ENCODE measurements around the gene RNFT2.

RNFT2 gene

GRCh38 chr12:116818948-116819832, 81.1 kb downstream of the RNFT2 start:
- Histone ChIP-seq H3K27me3 (ENCODE audit: control insufficient read depth, insufficient read depth, low read length) (no peaks in the 10 kb centered on the region), H3K27ac (ENCODE audit: low read length) (peak overlapping the region; percentile 86), H3K9ac (ENCODE audit: low read length) (peak overlapping the region; percentile 98), H3K9me3 (ENCODE audit: control insufficient read depth, low read depth, low read length) (no peaks in the 10 kb centered on the region), H3K36me3 (ENCODE audit: control insufficient read depth, low read depth, low read length) (no peaks in the 10 kb centered on the region), H3K4me1 (ENCODE audit: control insufficient read depth, low read depth, low read length) (peaks cover 5% of the 10 kb centered on the region), H3K4me3 (ENCODE audit: low read length) (peak overlapping the region; percentile 94)

- peaks cover 5% of the 10 kb centered on the region for H3K4me1 ChIP-seq (ENCODE audit: control insufficient read depth, low read depth, low read length)
- H3K4me3 ChIP-seq (ENCODE audit: low read length), result no peak overlapping the region
- H3K36me3 ChIP-seq (ENCODE audit: control insufficient read depth, low read depth, low read length), result no peaks in the 10 kb centered on the region
- no peaks in the 10 kb centered on the region for H3K9me3 ChIP-seq (ENCODE audit: control insufficient read depth, low read depth, low read length)
- H3K27ac ChIP-seq (ENCODE audit: low read length), result no peak overlapping the region
- H3K27me3 ChIP-seq (ENCODE audit: control insufficient read depth, insufficient read depth, low read length), result no peaks in the 10 kb centered on the region
- no peak overlapping the region for H3K9ac ChIP-seq (ENCODE audit: low read length)
These were observed 82.0 kb downstream of the RNFT2 start for GRCh38 chr12:116820064-116820656.

- H3K9me3 ChIP-seq (ENCODE audit: control insufficient read depth, low read depth, low read length), result no peaks in the 10 kb centered on the region
- peaks cover 5% of the 10 kb centered on the region for H3K4me1 ChIP-seq (ENCODE audit: control insufficient read depth, low read depth, low read length)
- no peaks in the 10 kb centered on the region for H3K36me3 ChIP-seq (ENCODE audit: control insufficient read depth, low read depth, low read length)
- no peak overlapping the region for H3K27ac ChIP-seq (ENCODE audit: low read length)
- no peak overlapping the region for H3K4me3 ChIP-seq (ENCODE audit: low read length)
- H3K9ac ChIP-seq (ENCODE audit: low read length), result no peak overlapping the region
- no peaks in the 10 kb centered on the region for H3K27me3 ChIP-seq (ENCODE audit: control insufficient read depth, insufficient read depth, low read length)
These were observed 83.2 kb downstream of the RNFT2 start for GRCh38 chr12:116821291-116821690.

- Histone ChIP-seq H3K9me3 (ENCODE audit: control insufficient read depth, low read depth, low read length) (no peaks in the 10 kb centered on the region), H3K27ac (ENCODE audit: low read length) (no peak overlapping the region), H3K4me3 (ENCODE audit: low read length) (no peak overlapping the region), H3K4me1 (ENCODE audit: control insufficient read depth, low read depth, low read length) (no peaks in the 10 kb centered on the region), H3K36me3 (ENCODE audit: control insufficient read depth, low read depth, low read length) (no peaks in the 10 kb centered on the region), H3K27me3 (ENCODE audit: control insufficient read depth, insufficient read depth, low read length) (no peaks in the 10 kb centered on the region), H3K9ac (ENCODE audit: low read length) (no peak overlapping the region)
These were observed 89.3 kb downstream of the RNFT2 start for GRCh38 chr12:116827432-116827831.

- Histone ChIP-seq H3K9me3 (ENCODE audit: control insufficient read depth, low read depth, low read length) (no peaks in the 10 kb centered on the region), H3K27ac (ENCODE audit: low read length) (no peak overlapping the region), H3K4me1 (ENCODE audit: control insufficient read depth, low read depth, low read length) (no peaks in the 10 kb centered on the region), H3K27me3 (ENCODE audit: control insufficient read depth, insufficient read depth, low read length) (no peaks in the 10 kb centered on the region), H3K4me3 (ENCODE audit: low read length) (no peak overlapping the region), H3K36me3 (ENCODE audit: control insufficient read depth, low read depth, low read length) (peaks cover 3% of the 10 kb centered on the region), H3K9ac (ENCODE audit: low read length) (no peak overlapping the region)
These were observed 94.2 kb downstream of the RNFT2 start for GRCh38 chr12:116832353-116832752.

- no peaks in the 10 kb centered on the region for H3K9me3 ChIP-seq (ENCODE audit: control insufficient read depth, low read depth, low read length)
- no peak overlapping the region for H3K27ac ChIP-seq (ENCODE audit: low read length)
- no peak overlapping the region for H3K4me3 ChIP-seq (ENCODE audit: low read length)
- H3K36me3 ChIP-seq (ENCODE audit: control insufficient read depth, low read depth, low read length), result peaks cover 3% of the 10 kb centered on the region
- no peaks in the 10 kb centered on the region for H3K27me3 ChIP-seq (ENCODE audit: control insufficient read depth, insufficient read depth, low read length)
- no peaks in the 10 kb centered on the region for H3K4me1 ChIP-seq (ENCODE audit: control insufficient read depth, low read depth, low read length)
- H3K9ac ChIP-seq (ENCODE audit: low read length), result no peak overlapping the region
These were observed 95.4 kb downstream of the RNFT2 start for GRCh38 chr12:116833474-116833873.

- H3K4me1 ChIP-seq (ENCODE audit: control insufficient read depth, low read depth, low read length), result no peaks in the 10 kb centered on the region
- no peaks in the 10 kb centered on the region for H3K9me3 ChIP-seq (ENCODE audit: control insufficient read depth, low read depth, low read length)
- H3K27me3 ChIP-seq (ENCODE audit: control insufficient read depth, insufficient read depth, low read length), result no peaks in the 10 kb centered on the region
- H3K27ac ChIP-seq (ENCODE audit: low read length), result no peak overlapping the region
- H3K36me3 ChIP-seq (ENCODE audit: control insufficient read depth, low read depth, low read length), result peaks cover 3% of the 10 kb centered on the region
- no peak overlapping the region for H3K4me3 ChIP-seq (ENCODE audit: low read length)
- H3K9ac ChIP-seq (ENCODE audit: low read length), result no peak overlapping the region
These were observed 97.4 kb downstream of the RNFT2 start for GRCh38 chr12:116835484-116835883.

- no peaks in the 10 kb centered on the region for H3K9me3 ChIP-seq (ENCODE audit: control insufficient read depth, low read depth, low read length)
- no peak overlapping the region for H3K4me3 ChIP-seq (ENCODE audit: low read length)
- no peaks in the 10 kb centered on the region for H3K4me1 ChIP-seq (ENCODE audit: control insufficient read depth, low read depth, low read length)
- peaks cover 3% of the 10 kb centered on the region for H3K36me3 ChIP-seq (ENCODE audit: control insufficient read depth, low read depth, low read length)
- H3K9ac ChIP-seq (ENCODE audit: low read length), result no peak overlapping the region
- H3K27me3 ChIP-seq (ENCODE audit: control insufficient read depth, insufficient read depth, low read length), result no peaks in the 10 kb centered on the region
- H3K27ac ChIP-seq (ENCODE audit: low read length), result no peak overlapping the region
These were observed 99.0 kb downstream of the RNFT2 start for GRCh38 chr12:116837097-116837496.

GRCh38 chr12:116838365-116838764, 100.2 kb downstream of the RNFT2 start:
- no peak overlapping the region for H3K4me3 ChIP-seq (ENCODE audit: low read length)
- H3K4me1 ChIP-seq (ENCODE audit: control insufficient read depth, low read depth, low read length), result no peaks in the 10 kb centered on the region
- H3K9me3 ChIP-seq (ENCODE audit: control insufficient read depth, low read depth, low read length), result no peaks in the 10 kb centered on the region
- peaks cover 3% of the 10 kb centered on the region for H3K36me3 ChIP-seq (ENCODE audit: control insufficient read depth, low read depth, low read length)
- H3K27me3 ChIP-seq (ENCODE audit: control insufficient read depth, insufficient read depth, low read length), result no peaks in the 10 kb centered on the region
- H3K27ac ChIP-seq (ENCODE audit: low read length), result no peak overlapping the region
- H3K9ac ChIP-seq (ENCODE audit: low read length), result no peak overlapping the region

GRCh38 chr12:116839287-116839830, 101.2 kb downstream of the RNFT2 start:
- Histone ChIP-seq H3K4me1 (ENCODE audit: control insufficient read depth, low read depth, low read length) (no peaks in the 10 kb centered on the region), H3K4me3 (ENCODE audit: low read length) (no peak overlapping the region), H3K27me3 (ENCODE audit: control insufficient read depth, insufficient read depth, low read length) (no peaks in the 10 kb centered on the region), H3K9ac (ENCODE audit: low read length) (no peak overlapping the region), H3K36me3 (ENCODE audit: control insufficient read depth, low read depth, low read length) (peaks cover 3% of the 10 kb centered on the region), H3K27ac (ENCODE audit: low read length) (no peak overlapping the region), H3K9me3 (ENCODE audit: control insufficient read depth, low read depth, low read length) (no peaks in the 10 kb centered on the region)

GRCh38 chr12:116843085-116843484, 105.0 kb downstream of the RNFT2 start:
- Histone ChIP-seq H3K4me3 (ENCODE audit: low read length) (no peak overlapping the region), H3K27ac (ENCODE audit: low read length) (no peak overlapping the region), H3K9me3 (ENCODE audit: control insufficient read depth, low read depth, low read length) (no peaks in the 10 kb centered on the region), H3K27me3 (ENCODE audit: control insufficient read depth, insufficient read depth, low read length) (no peaks in the 10 kb centered on the region), H3K9ac (ENCODE audit: low read length) (no peak overlapping the region), H3K36me3 (ENCODE audit: control insufficient read depth, low read depth, low read length) (no peaks in the 10 kb centered on the region), H3K4me1 (ENCODE audit: control insufficient read depth, low read depth, low read length) (no peaks in the 10 kb centered on the region)

Data from iPS-18a (cell line).